PC-3 (cell line): Measurements from ENCODE around the gene RNF168. TPM values are rescaled to one million over a fixed set of nuclear protein-coding genes. Genes with fewer than 3 reads are reported as not detected.

Experiments used
- ATAC-seq: fragments of 200-7000 bp; cut with Tn5 transposase; 2 replicates; pipeline ENCODE4 v1.9.1; 2020; ENCODE audit warnings: mild to moderate bottlenecking, moderate library complexity
- BruUV-seq: library from RNA; stranded (reverse); fragments of 400-500 nt; replicated peaks from 2 replicates; lab custom pipeline; 2021; lab: Mats Ljungman, UMichigan
- CTCF ChIA-PET: fragments of 300-600 bp; sonication (Branson Sonifier 250); formaldehyde crosslinking; loops from one replicate; lab custom pipeline; 2022; ENCODE audit warnings: antibody characterized with exemption; lab: Charles Lee
- POLR2A ChIA-PET: fragments of 300-600 bp; sonication (Branson Sonifier 250); formaldehyde crosslinking; loops from one replicate; lab custom pipeline; 2022; ENCODE audit warnings: antibody characterized with exemption; ENCODE audit not compliant: unreplicated experiment; lab: Charles Lee
- DNase-seq: peaks from one replicate; pipeline ENCODE4 v3.0.0-alpha.2; 2015
- H2AFZ ChIP-seq: fragments of 300-600 bp; sonication (generic); 2 replicates; pipeline ENCODE4 v1.6.0; 2016; ENCODE audit warnings: antibody characterized with exemption, low read length
- H3F3A ChIP-seq: fragments of 300-600 bp; sonication (generic); one replicate; pipeline ENCODE4 v1.6.0; 2017; ENCODE audit warnings: antibody characterized with exemption, low read length, control low read depth, mild to moderate bottlenecking; ENCODE audit not compliant: unreplicated experiment
- H3K27ac ChIP-seq: fragments of 300-600 bp; sonication (generic); 2 replicates; pipeline ENCODE4 v1.5.1; 2016; ENCODE audit warnings: mild to moderate bottlenecking, low read length
- H3K27me3 ChIP-seq: fragments of 300-600 bp; sonication (generic); 2 replicates; pipeline ENCODE4 v1.6.1; 2016; ENCODE audit warnings: low read length, mixed read lengths
- H3K36me3 ChIP-seq: fragments of 300-600 bp; sonication (generic); 2 replicates; pipeline ENCODE4 v1.6.1; 2016; ENCODE audit warnings: low read depth, mixed run types, low read length, mixed read lengths
- H3K4me1 ChIP-seq: fragments of 300-600 bp; sonication (generic); 2 replicates; pipeline ENCODE4 v1.5.1; 2016; ENCODE audit warnings: low read length; ENCODE audit not compliant: insufficient read depth
- H3K4me2 ChIP-seq: fragments of 300-600 bp; sonication (generic); 2 replicates; pipeline ENCODE4 v1.6.0; 2016; ENCODE audit warnings: low read length
- H3K4me3 ChIP-seq: fragments of 300-600 bp; sonication (generic); 2 replicates; pipeline ENCODE4 v1.5.1; 2016; ENCODE audit warnings: mild to moderate bottlenecking, low read length, mixed read lengths
- H3K79me2 ChIP-seq: fragments of 300-600 bp; sonication (generic); 2 replicates; pipeline ENCODE4 v1.6.1; 2017; ENCODE audit warnings: low read length, mixed read lengths
- H3K9ac ChIP-seq: fragments of 300-600 bp; sonication (generic); 2 replicates; pipeline ENCODE4 v1.6.0; 2016; ENCODE audit warnings: mild to moderate bottlenecking, low read length
- H3K9me2 ChIP-seq: fragments of 300-600 bp; sonication (generic); replicated peaks from 2 replicates; pipeline ENCODE4 v1.6.1; 2016; ENCODE audit warnings: mixed run types, low read length, mixed read lengths
- H3K9me3 ChIP-seq: fragments of 300-600 bp; sonication (generic); 2 replicates; pipeline ENCODE4 v1.6.1; 2016; ENCODE audit warnings: low read length, mixed read lengths
- H4K20me1 ChIP-seq: fragments of 300-600 bp; sonication (generic); 2 replicates; pipeline ENCODE4 v1.6.1; 2016; ENCODE audit warnings: low read length, mixed read lengths
- CTCF ChIP-seq: fragments of 300-600 bp; sonication (generic); conservative IDR thresholded peaks from 2 replicates; pipeline ENCODE4 v1.5.1; 2017; ENCODE audit warnings: antibody characterized with exemption, low read depth, mild to moderate bottlenecking, low read length
- EZH2 ChIP-seq: fragments of 300-600 bp; sonication (generic); IDR thresholded peaks from one replicate; pipeline ENCODE4 v1.6.1; 2017; ENCODE audit warnings: antibody characterized with exemption, mild to moderate bottlenecking, low read length; ENCODE audit not compliant: unreplicated experiment
- EZH2phosphoT487 ChIP-seq: fragments of 300-600 bp; sonication (generic); IDR thresholded peaks from 2 replicates; pipeline ENCODE4 v1.6.1; 2018; ENCODE audit warnings: mild to moderate bottlenecking, antibody characterized with exemption, low read length, borderline replicate concordance
- intact Hi-C: fragments of 100-400 bp; cut with micrococcal nuclease; formaldehyde crosslinking; loops from 2 replicates; pipeline ENCODE4 v1.9.0; 2023
- total RNA-seq: library from RNA; depleted of rRNA; stranded (reverse); fragments of >200 nt; gene quantifications from 2 replicates; pipeline ENCODE4 v1.2.3, GENCODE V29; 2014

The RNF168 gene
- total RNA-seq, 1 experiment from 2014 or later, result 13.8 TPM

- POLR2A ChIA-PET, result no interaction called here
- Histone ChIP-seq H3K9me3 (no peaks in the 10 kb centered on the region), H3K4me3 (no peak overlapping the region), H3K4me1 (no peaks in the 10 kb centered on the region), H3F3A (no peaks in the 10 kb centered on the region), H3K9ac (no peak overlapping the region), H3K27me3 (no peaks in the 10 kb centered on the region), H3K79me2 (no peaks in the 10 kb centered on the region), H2AFZ (no peak overlapping the region), H3K9me2 (no peaks in the 10 kb centered on the region), H4K20me1 (no peaks in the 10 kb centered on the region), H3K27ac (no peak overlapping the region), H3K4me2 (no peak overlapping the region), H3K36me3 (no peaks in the 10 kb centered on the region)
- no TSS peak for BruUV-seq
- ATAC-seq (no peak), DNase-seq (peak; percentile 43)
- CTCF ChIA-PET, result no interaction called here
- TF ChIP-seq CTCF (no peak), EZH2phosphoT487 (no peak), EZH2 (no peak)
- intact Hi-C loops, result no loop called here
Measured at GRCh38 chr3:196531418-196531817, 27.9 kb upstream of the RNF168 start.

- intact Hi-C loops, result no loop called here
- no TSS peak for BruUV-seq
- ATAC-seq, result peak; percentile 97
Measured at GRCh38 chr3:196528639-196529233, 25.2 kb upstream of the RNF168 start.

More at GRCh38 chr3:196528639-196529233, 25.2 kb upstream of the RNF168 start:
- peak; percentile 73 for DNase-seq
- POLR2A ChIA-PET, result interaction anchor here (0.5 to 0.6 kb wide), 3 partner anchors 12 to 474 kb away, joined by 3 to 9 read pairs (median 6); no protein-coding TSS in a partner anchor
- Histone ChIP-seq H3K27ac (no peak overlapping the region), H3K27me3 (no peaks in the 10 kb centered on the region), H3K36me3 (no peaks in the 10 kb centered on the region), H3K4me2 (peak overlapping the region; percentile 72), H3K4me1 (no peaks in the 10 kb centered on the region), H3K9ac (peak overlapping the region; percentile 48), H3K9me3 (no peaks in the 10 kb centered on the region), H2AFZ (peak overlapping the region; percentile 91), H3K4me3 (peak overlapping the region; percentile 56), H3F3A (no peaks in the 10 kb centered on the region), H3K79me2 (no peaks in the 10 kb centered on the region), H3K9me2 (no peaks in the 10 kb centered on the region), H4K20me1 (no peaks in the 10 kb centered on the region)
- CTCF ChIA-PET, result interaction anchor here (0.6 to 1.1 kb wide), 7 partner anchors 33 to 628 kb away, joined by 3 to 7 read pairs (median 3); partner anchors contain the start of genes FBXO45 and WDR53
- TF ChIP-seq CTCF (peak; percentile 76), EZH2phosphoT487 (no peak)
